CD4-positive, CD25-positive, alpha-beta regulatory T cell (primary cell): ENCODE results near the gene NKX2-3. TPM values are rescaled to one million over a fixed set of nuclear protein-coding genes. Genes with fewer than 3 reads are reported as not detected.

Experiments
- ATAC-seq, 2 donors: fragments of 150-1000 bp; cut with Tn5 transposase; one replicate each; pipeline ENCODE4 v1.10.0; 2021; ENCODE audit warnings: low read depth in 2 of 2, moderate number of reproducible peaks in 2 of 2, moderate library complexity in 1 of 2
- DNase-seq, 3 donors: peaks; one replicate each; pipeline versions ENCODE4 v3.0.0 to v3.0.0-alpha.2; 2012 to 2022; ENCODE audit warnings: mixed read lengths in 1 of 3
- H3K27ac ChIP-seq: one replicate; pipeline ENCODE4 v1.7.0; 2013; ENCODE audit warnings: mild to moderate bottlenecking, low read length; ENCODE audit not compliant: insufficient read depth, poor library complexity, severe bottlenecking
- H3K27me3 ChIP-seq: one replicate; pipeline ENCODE4 v1.7.0; 2013; ENCODE audit warnings: low read length; ENCODE audit not compliant: control insufficient read depth, insufficient read depth
- H3K36me3 ChIP-seq: one replicate; pipeline ENCODE4 v1.7.0; 2013; ENCODE audit warnings: mild to moderate bottlenecking, low read length, moderate library complexity; ENCODE audit not compliant: control insufficient read depth, insufficient read depth
- H3K4me1 ChIP-seq: 2 replicates; pipeline ENCODE4 v1.7.0; 2013; ENCODE audit warnings: mild to moderate bottlenecking, low read length; ENCODE audit not compliant: insufficient read depth, control insufficient read depth, poor library complexity, severe bottlenecking
- H3K4me3 ChIP-seq: one replicate; pipeline ENCODE4 v1.7.0; 2013; ENCODE audit warnings: low read depth, mild to moderate bottlenecking, low read length, moderate library complexity
- H3K9me3 ChIP-seq, 2 experiments: 1 replicate in 1 of 2; 2 replicates in 1 of 2; pipeline ENCODE4 v1.7.0; 2013; ENCODE audit warnings: low read length in 2 of 2, mild to moderate bottlenecking in 1 of 2, moderate library complexity in 1 of 2; ENCODE audit not compliant: control insufficient read depth in 2 of 2
- H3K27ac Mint-ChIP-seq, 3 donors: one replicate each; pipeline ENCODE4 v1.8.0; 2020 to 2022; ENCODE audit warnings: mild to moderate bottlenecking in 3 of 3, mixed read lengths in 3 of 3, moderate library complexity in 2 of 3
- H3K27me3 Mint-ChIP-seq: one replicate; pipeline ENCODE4 v1.8.0; 2022; ENCODE audit warnings: mild to moderate bottlenecking, mixed read lengths
- H3K36me3 Mint-ChIP-seq: one replicate; pipeline ENCODE4 v1.8.0; 2020; ENCODE audit warnings: mixed read lengths
- H3K4me1 Mint-ChIP-seq, 4 donors: one replicate each; pipeline ENCODE4 v1.8.0; 2020 to 2022; ENCODE audit warnings: mixed read lengths in 4 of 4, mild to moderate bottlenecking in 1 of 4
- H3K4me3 Mint-ChIP-seq, 4 donors: one replicate each; pipeline ENCODE4 v1.8.0; 2020 to 2022; ENCODE audit warnings: mild to moderate bottlenecking in 4 of 4, mixed read lengths in 4 of 4, moderate library complexity in 3 of 4
- H3K9me3 Mint-ChIP-seq, 7 donors: one replicate each; pipeline ENCODE4 v1.8.0; 2020 to 2022; ENCODE audit warnings: mixed read lengths in 7 of 7, mild to moderate bottlenecking in 3 of 7, moderate library complexity in 2 of 7
- polyA plus RNA-seq, 4 donors: library from polyadenylated mRNA; unstranded; fragments of 300-500 nt; fragmentation: Illumina TruSeq; gene quantifications; one replicate each; pipeline ENCODE4 v1.2.3, GENCODE V29; 2021
- total RNA-seq: library from RNA; stranded (reverse); gene quantifications from one replicate; pipeline ENCODE4 v1.2.3, GENCODE V29; 2022

NKX2-3 gene
- total and polyA plus RNA-seq, 5 donors from 2014 or later, result not detected

DNA sequence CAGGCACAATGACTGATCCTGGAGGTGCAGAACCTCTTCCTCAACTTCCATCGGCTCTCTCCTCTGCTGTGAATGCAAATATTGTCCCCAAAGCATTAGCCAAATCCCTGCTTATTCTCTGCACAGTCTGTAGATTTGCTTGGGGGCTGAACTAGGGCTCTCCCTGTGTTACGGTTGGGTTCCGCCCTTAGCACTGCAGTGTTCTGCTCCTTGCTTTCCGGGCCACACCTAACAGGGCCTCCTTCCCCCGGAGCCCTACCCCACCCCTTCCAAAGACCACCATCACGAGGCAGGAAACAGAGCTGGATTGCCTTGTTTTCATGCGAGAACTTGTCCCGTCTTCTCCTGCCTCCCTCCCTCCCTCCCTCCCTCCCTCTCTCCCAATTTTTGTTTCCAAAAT, 50.9 kb downstream of the NKX2-3 start:
- Histone ChIP-seq H3K27ac (no peak overlapping the region), H3K36me3 (no peaks in the 10 kb centered on the region), H3K4me1 (no peaks in the 10 kb centered on the region), H3K9me3 (no peaks in the 10 kb centered on the region), H3K27me3 (no peaks in the 10 kb centered on the region), H3K4me3 (no peak overlapping the region)
- Mint-ChIP-seq H3K36me3 (no peaks in the 10 kb centered on the region), H3K9me3 (no peaks in the 10 kb centered on the region), H3K4me1 (no peaks in the 10 kb centered on the region), H3K27ac (no peak overlapping the region), H3K4me3 (no peak overlapping the region), H3K27me3 (peaks cover 26% of the 10 kb centered on the region)
- ATAC-seq, result no peak
- no peak for DNase-seq

Other genes with a start within 250 kb of the NKX2-3 start
- gene CNNM1, start 203.6 kb upstream of the NKX2-3 start, total RNA-seq, result not detected
- under 1 TPM in 1 of 4 donors, not detected in 3; 0.07 TPM for gene CNNM1, start 203.6 kb upstream of the NKX2-3 start, polyA plus RNA-seq
- gene GOT1, start 102.3 kb upstream of the NKX2-3 start, total RNA-seq, result 8.4 TPM
- 10 to 100 TPM; 19.2 to 27.5 (median 22.2) TPM for gene GOT1, start 102.3 kb upstream of the NKX2-3 start, polyA plus RNA-seq
- 94.7 TPM for gene SLC25A28, start 87.5 kb downstream of the NKX2-3 start, total RNA-seq
- gene SLC25A28, start 87.5 kb downstream of the NKX2-3 start, polyA plus RNA-seq, result 10 to 100 TPM; 18.6 to 24.4 (median 21.5) TPM
- gene ENTPD7, start 126.6 kb downstream of the NKX2-3 start, total RNA-seq, result 3.2 TPM
- 1 to 10 TPM in 3 of 4 donors, under 1 TPM in 1; 0.94 to 1.5 (median 1.4) TPM for gene ENTPD7, start 126.6 kb downstream of the NKX2-3 start, polyA plus RNA-seq
- 18.0 TPM for gene COX15, start 199.2 kb downstream of the NKX2-3 start, total RNA-seq
- 10 to 100 TPM; 36.0 to 42.3 (median 37.5) TPM for gene COX15, start 199.2 kb downstream of the NKX2-3 start, polyA plus RNA-seq
- 21.8 TPM for gene CUTC, start 199.3 kb downstream of the NKX2-3 start, total RNA-seq
- gene CUTC, start 199.3 kb downstream of the NKX2-3 start, polyA plus RNA-seq, result 10 to 100 TPM; 62.7 to 81.0 (median 76.9) TPM
- gene ABCC2, start 249.7 kb downstream of the NKX2-3 start, total RNA-seq, result 3.6 TPM
- gene ABCC2, start 249.7 kb downstream of the NKX2-3 start, polyA plus RNA-seq, result under 1 TPM; 0.31 to 0.47 (median 0.40) TPM